MM.1S (cell line): ENCODE measurements around the gene TENT4A.
A peak's percentile ranks its signal among the peaks of the same experiment; 100 is the strongest.

Experiments used
- DNase-seq: peaks from one replicate; pipeline ENCODE4 v3.0.0-alpha.2; 2015
- H2AFZ ChIP-seq: fragments of 300-600 bp; sonication (generic); 2 replicates; pipeline ENCODE4 v1.6.0; 2016; ENCODE audit warnings: antibody characterized with exemption, low read length
- H3F3A ChIP-seq: fragments of 300-600 bp; sonication (generic); 2 replicates; pipeline ENCODE4 v1.6.1; 2016; ENCODE audit warnings: mild to moderate bottlenecking, antibody characterized with exemption, low read length, moderate library complexity, mixed read lengths; ENCODE audit not compliant: insufficient read depth
- H3K27ac ChIP-seq: fragments of 300-600 bp; sonication (generic); 2 replicates; pipeline ENCODE4 v1.5.1; 2016; ENCODE audit warnings: mild to moderate bottlenecking, low read length
- H3K27me3 ChIP-seq: fragments of 300-600 bp; sonication (generic); replicated peaks from 2 replicates; pipeline ENCODE4 v1.6.0; 2016; ENCODE audit warnings: low read length; ENCODE audit not compliant: insufficient read depth
- H3K36me3 ChIP-seq: fragments of 300-600 bp; sonication (generic); replicated peaks from 2 replicates; pipeline ENCODE4 v1.6.1; 2016; ENCODE audit warnings: mild to moderate bottlenecking, low read length, mixed read lengths; ENCODE audit not compliant: insufficient read depth
- H3K4me1 ChIP-seq: fragments of 300-600 bp; sonication (generic); 2 replicates; pipeline ENCODE4 v1.6.1; 2016; ENCODE audit warnings: low read length, mixed read lengths
- H3K4me2 ChIP-seq: fragments of 300-600 bp; sonication (generic); 2 replicates; pipeline ENCODE4 v1.6.0; 2016; ENCODE audit warnings: low read depth, low read length
- H3K4me3 ChIP-seq: fragments of 300-600 bp; sonication (generic); 2 replicates; pipeline ENCODE4 v1.5.1; 2016; ENCODE audit warnings: low read length, mixed read lengths
- H3K79me2 ChIP-seq: fragments of 300-600 bp; sonication (generic); 2 replicates; pipeline ENCODE4 v1.6.1; 2016; ENCODE audit warnings: mixed run types, low read length, mixed read lengths
- H3K9ac ChIP-seq: fragments of 300-600 bp; sonication (generic); 2 replicates; pipeline ENCODE4 v1.6.1; 2016; ENCODE audit warnings: low read length, mixed read lengths
- H3K9me2 ChIP-seq: fragments of 300-600 bp; sonication (generic); replicated peaks from 2 replicates; pipeline ENCODE4 v1.6.1; 2016; ENCODE audit warnings: mild to moderate bottlenecking, low read length, mixed read lengths; ENCODE audit not compliant: insufficient read depth
- H3K9me3 ChIP-seq: fragments of 300-600 bp; sonication (generic); replicated peaks from 2 replicates; pipeline ENCODE4 v1.6.1; 2016; ENCODE audit warnings: mild to moderate bottlenecking, low read length, mixed read lengths; ENCODE audit not compliant: insufficient read depth
- H4K20me1 ChIP-seq: fragments of 300-600 bp; sonication (generic); 2 replicates; pipeline ENCODE4 v1.6.1; 2016; ENCODE audit warnings: mild to moderate bottlenecking, low read length, moderate library complexity, mixed read lengths; ENCODE audit not compliant: insufficient read depth
- CTCF ChIP-seq: fragments of 300-600 bp; sonication (generic); IDR thresholded peaks from 2 replicates; pipeline ENCODE4 v1.5.1; 2016; ENCODE audit warnings: antibody characterized with exemption, low read length, mixed read lengths
- EZH2 ChIP-seq: fragments of 300-600 bp; sonication (generic); optimal IDR thresholded peaks from 2 replicates; pipeline ENCODE3; 2017; ENCODE audit warnings: low read depth, mild to moderate bottlenecking, antibody characterized with exemption, low read length, mixed read lengths
- EZH2phosphoT487 ChIP-seq: fragments of 300-600 bp; sonication (generic); IDR thresholded peaks from 2 replicates; pipeline ENCODE4 v1.6.1; 2018; ENCODE audit warnings: antibody characterized with exemption, low read length

Gene TENT4A

GRCh38 chr5:6705959-6706358, 7.3 kb upstream of the TENT4A start:
- Histone ChIP-seq H3K9ac (no peak overlapping the region), H3K36me3 (no peaks in the 10 kb centered on the region), H3K27me3 (no peaks in the 10 kb centered on the region), H3K9me3 (no peaks in the 10 kb centered on the region), H3F3A (peaks cover 16% of the 10 kb centered on the region), H3K27ac (no peak overlapping the region), H3K4me3 (no peak overlapping the region), H2AFZ (no peak overlapping the region), H4K20me1 (no peaks in the 10 kb centered on the region), H3K4me1 (peaks cover 20% of the 10 kb centered on the region), H3K79me2 (no peaks in the 10 kb centered on the region), H3K4me2 (peak overlapping the region; percentile 26; the same call in 1 of the 2 replicates), H3K9me2 (no peaks in the 10 kb centered on the region)
- no peak for TF ChIP-seq EZH2phosphoT487
- TF ChIP-seq EZH2 = no peak
- TF ChIP-seq CTCF = no peak
- DNase-seq = no peak

GRCh38 chr5:6707852-6708251, 5.4 kb upstream of the TENT4A start:
- H4K20me1 ChIP-seq = no peaks in the 10 kb centered on the region
- H3F3A ChIP-seq = peaks cover 29% of the 10 kb centered on the region
- no peaks in the 10 kb centered on the region for H3K36me3 ChIP-seq
- H3K9me3 ChIP-seq = no peaks in the 10 kb centered on the region
- no peak overlapping the region for H3K4me2 ChIP-seq
- H3K4me1 ChIP-seq = peaks cover 30% of the 10 kb centered on the region
- no peak for DNase-seq
- no peak overlapping the region for H2AFZ ChIP-seq
- no peak overlapping the region for H3K9ac ChIP-seq
- H3K27me3 ChIP-seq = no peaks in the 10 kb centered on the region
- no peak overlapping the region for H3K4me3 ChIP-seq
- no peaks in the 10 kb centered on the region for H3K9me2 ChIP-seq
- H3K79me2 ChIP-seq = no peaks in the 10 kb centered on the region
- H3K27ac ChIP-seq = no peak overlapping the region
- no peak for TF ChIP-seq CTCF

GRCh38 chr5:6708814-6709213, 4.4 kb upstream of the TENT4A start:
- no peak overlapping the region for H2AFZ ChIP-seq
- peaks cover 30% of the 10 kb centered on the region for H3K4me1 ChIP-seq
- peak; percentile 81 for DNase-seq
- no peaks in the 10 kb centered on the region for H3K36me3 ChIP-seq
- peak overlapping the region; percentile 48; the same call in 1 of the 2 replicates for H3K27ac ChIP-seq
- no peaks in the 10 kb centered on the region for H3K27me3 ChIP-seq
- TF ChIP-seq CTCF (no peak), EZH2 (no peak), EZH2phosphoT487 (no peak)
- H3K9ac ChIP-seq = no peak overlapping the region
- no peaks in the 10 kb centered on the region for H3K79me2 ChIP-seq
- H4K20me1 ChIP-seq = no peaks in the 10 kb centered on the region
- H3F3A ChIP-seq = peaks cover 30% of the 10 kb centered on the region
- no peaks in the 10 kb centered on the region for H3K9me3 ChIP-seq
- peak overlapping the region; percentile 1; the same call in 1 of the 2 replicates for H3K4me2 ChIP-seq
- H3K9me2 ChIP-seq = no peaks in the 10 kb centered on the region
- no peak overlapping the region for H3K4me3 ChIP-seq
